Stimulated activated memory B cell treated with anti-CD40 and anti-IgM and Interleukin-4, amounts not matched to agents 10 μg/mL and 1 μg/mL and 100 μg/mL, for 72 hours (primary cell): ENCODE measurements around the gene PARVB.

Experiments
- ATAC-seq: fragments of 150-1000 bp; cut with Tn5 transposase; 2 replicates; pipeline ENCODE4 v1.10.0; 2021
- H3K27ac Mint-ChIP-seq: one replicate; pipeline ENCODE4 v1.8.0; 2022; ENCODE audit warnings: mild to moderate bottlenecking, mixed read lengths
- H3K27me3 Mint-ChIP-seq: one replicate; pipeline ENCODE4 v1.8.0; 2022; ENCODE audit warnings: mixed read lengths
- H3K36me3 Mint-ChIP-seq: one replicate; pipeline ENCODE4 v1.8.0; 2022; ENCODE audit warnings: mixed read lengths
- H3K4me1 Mint-ChIP-seq: one replicate; pipeline ENCODE4 v1.8.0; 2022; ENCODE audit warnings: mixed read lengths
- H3K4me3 Mint-ChIP-seq: one replicate; pipeline ENCODE4 v1.8.0; 2022; ENCODE audit warnings: mild to moderate bottlenecking, moderate library complexity, mixed read lengths
- H3K9me3 Mint-ChIP-seq: one replicate; pipeline ENCODE4 v1.8.0; 2022; ENCODE audit warnings: mixed read lengths

Gene PARVB

DNA sequence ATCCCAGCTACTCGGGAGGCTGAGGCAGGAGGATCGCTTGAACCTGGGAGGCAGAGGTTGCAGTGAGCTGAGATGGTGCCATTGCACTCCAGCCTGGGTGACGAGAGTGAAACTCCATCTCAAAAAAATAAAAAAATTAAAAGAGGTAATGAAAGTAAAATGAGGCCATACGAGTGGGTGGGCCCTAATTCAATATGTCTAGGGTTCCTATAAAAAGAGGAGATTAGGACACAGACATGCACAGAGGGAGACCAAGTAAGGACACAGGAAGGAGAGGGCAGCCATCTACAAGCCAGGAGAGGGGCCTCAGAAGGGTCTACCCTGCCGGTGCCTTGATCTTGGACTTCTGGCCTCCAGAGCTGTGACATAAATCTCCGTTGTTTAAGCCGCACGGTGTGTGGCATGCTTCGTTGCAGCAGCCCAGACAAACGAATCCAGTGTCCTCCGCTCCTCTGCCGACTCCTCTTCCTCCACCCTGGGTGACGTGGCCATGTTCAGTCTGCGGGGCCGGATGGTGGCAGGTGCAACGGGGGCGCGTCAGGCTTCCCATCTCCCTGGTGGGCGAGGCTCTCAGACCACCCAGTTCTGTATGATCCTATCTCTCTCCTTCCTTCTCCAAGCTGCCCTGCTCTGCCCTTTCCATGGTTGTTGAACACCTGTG, 105.0 kb downstream of the PARVB start:
- Mint-ChIP-seq H3K27me3 (no peaks in the 10 kb centered on the region), H3K36me3 (peaks cover 80% of the 10 kb centered on the region), H3K27ac (no peak overlapping the region), H3K9me3 (peaks cover 12% of the 10 kb centered on the region), H3K4me1 (peaks cover 7% of the 10 kb centered on the region), H3K4me3 (no peak overlapping the region)
- ATAC-seq: no peak

DNA sequence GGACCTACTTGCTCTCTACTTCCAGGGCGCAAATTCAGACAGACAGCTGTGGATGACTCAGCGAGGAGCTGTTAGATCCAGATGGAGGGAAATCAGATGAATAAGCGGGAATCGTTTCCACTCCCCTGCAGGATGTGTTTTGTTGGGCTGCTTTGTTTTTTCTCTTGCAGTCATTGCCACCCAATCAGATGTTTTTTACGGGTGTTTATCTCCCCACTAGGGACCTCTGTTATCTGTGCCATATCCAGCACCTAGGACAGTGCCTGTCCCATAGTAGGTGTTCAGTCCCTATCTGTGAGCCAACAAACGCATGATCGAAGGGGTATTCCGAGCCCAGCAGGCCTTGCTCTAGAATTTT, 105.5 kb downstream of the PARVB start:
- Mint-ChIP-seq H3K27ac (no peak overlapping the region), H3K4me3 (no peak overlapping the region), H3K36me3 (peaks cover 83% of the 10 kb centered on the region), H3K27me3 (no peaks in the 10 kb centered on the region), H3K4me1 (peaks cover 7% of the 10 kb centered on the region), H3K9me3 (peaks cover 12% of the 10 kb centered on the region)
- no peak for ATAC-seq

DNA sequence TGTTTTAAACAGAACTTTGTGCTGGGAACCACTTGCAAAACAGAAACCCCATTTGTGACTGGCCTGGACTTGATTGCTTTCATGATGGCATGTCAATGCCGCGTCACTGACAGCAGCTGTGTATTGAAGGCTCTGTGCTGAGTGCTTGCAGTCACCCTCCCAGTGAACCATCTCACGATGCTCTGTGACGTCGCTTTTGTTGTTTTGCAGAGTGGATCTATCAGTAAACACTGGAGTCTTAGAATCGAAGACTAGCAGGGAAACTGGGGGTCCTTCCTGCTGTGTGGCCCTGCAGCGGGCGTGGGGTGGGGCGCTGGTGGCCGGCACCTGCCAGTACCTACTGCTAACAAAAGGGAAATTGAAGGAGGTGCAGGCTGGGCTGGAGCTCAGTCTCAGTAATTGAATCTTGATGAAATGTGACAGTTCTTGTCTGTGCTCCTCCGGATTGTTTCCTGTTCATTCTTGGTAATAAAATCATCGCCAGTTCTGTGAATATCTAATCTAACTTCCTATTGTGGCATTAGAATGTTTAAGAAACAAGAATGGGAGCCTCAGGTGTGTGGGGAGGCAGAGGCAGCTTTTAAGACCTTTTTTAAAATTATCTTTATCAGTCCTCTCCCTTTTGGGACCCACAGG, 106.1 kb downstream of the PARVB start:
- Mint-ChIP-seq H3K9me3 (peaks cover 10% of the 10 kb centered on the region), H3K27me3 (no peaks in the 10 kb centered on the region), H3K4me1 (peaks cover 7% of the 10 kb centered on the region), H3K4me3 (no peak overlapping the region), H3K27ac (no peak overlapping the region), H3K36me3 (peaks cover 83% of the 10 kb centered on the region)
- no peak for ATAC-seq

DNA sequence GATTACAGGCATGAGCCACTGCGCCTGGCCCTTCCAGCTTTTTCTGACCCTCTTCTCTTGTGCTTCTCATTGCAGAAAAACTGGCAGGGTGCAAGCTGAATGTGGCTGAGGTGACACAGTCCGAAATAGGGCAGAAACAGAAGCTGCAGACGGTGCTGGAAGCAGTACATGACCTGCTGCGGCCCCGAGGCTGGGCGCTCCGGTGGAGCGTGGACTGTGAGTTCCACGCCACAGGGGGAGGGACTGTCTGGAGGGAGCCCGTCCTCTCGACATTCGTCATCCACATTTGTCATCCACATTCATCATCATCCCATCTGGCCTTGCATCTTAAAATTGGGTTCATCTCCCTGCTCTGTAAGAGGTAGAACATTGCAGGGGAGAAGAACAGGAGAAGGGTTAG, 107.3 kb downstream of the PARVB start:
- no peaks in the 10 kb centered on the region for H3K27me3 Mint-ChIP-seq
- H3K9me3 Mint-ChIP-seq: peaks cover 7% of the 10 kb centered on the region
- no peak overlapping the region for H3K27ac Mint-ChIP-seq
- ATAC-seq: no peak
- H3K36me3 Mint-ChIP-seq: peaks cover 83% of the 10 kb centered on the region
- H3K4me3 Mint-ChIP-seq: no peak overlapping the region
- H3K4me1 Mint-ChIP-seq: peaks cover 7% of the 10 kb centered on the region

DNA sequence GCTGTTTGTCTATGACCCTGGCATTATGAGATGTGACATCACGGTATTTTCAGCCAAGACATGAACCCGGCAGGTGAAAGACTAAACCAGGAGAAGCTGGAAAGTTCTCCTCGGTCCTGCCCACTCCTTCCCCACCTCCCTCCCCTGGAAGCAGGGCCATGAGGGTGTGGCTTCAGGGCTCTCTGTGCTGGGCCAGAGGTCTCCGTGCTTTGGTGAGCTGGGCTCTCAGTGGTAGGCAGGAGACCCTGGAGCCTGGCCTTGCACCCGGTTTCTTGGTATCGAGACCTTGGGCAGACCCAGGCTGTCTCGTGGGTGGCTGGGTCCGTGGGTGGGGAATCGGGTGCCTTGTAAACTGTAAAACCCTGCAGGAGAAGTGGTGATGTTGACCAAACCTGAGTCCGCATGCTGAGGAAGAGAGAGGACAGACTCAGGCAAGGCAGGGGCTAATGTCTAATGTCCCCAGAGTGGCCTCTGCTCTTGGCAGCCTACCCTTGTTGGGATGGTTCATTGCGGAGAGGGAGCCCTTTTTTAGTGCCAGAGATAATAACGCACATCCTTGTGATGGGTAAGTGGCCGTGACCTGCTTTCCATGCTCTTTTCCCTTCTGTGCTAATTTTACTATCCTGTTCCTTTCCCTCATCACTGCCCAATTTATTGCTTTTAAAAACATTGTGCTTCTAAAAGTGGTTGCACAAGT, 108.0 kb downstream of the PARVB start:
- Mint-ChIP-seq H3K4me1 (peaks cover 6% of the 10 kb centered on the region), H3K36me3 (peaks cover 83% of the 10 kb centered on the region)

DNA sequence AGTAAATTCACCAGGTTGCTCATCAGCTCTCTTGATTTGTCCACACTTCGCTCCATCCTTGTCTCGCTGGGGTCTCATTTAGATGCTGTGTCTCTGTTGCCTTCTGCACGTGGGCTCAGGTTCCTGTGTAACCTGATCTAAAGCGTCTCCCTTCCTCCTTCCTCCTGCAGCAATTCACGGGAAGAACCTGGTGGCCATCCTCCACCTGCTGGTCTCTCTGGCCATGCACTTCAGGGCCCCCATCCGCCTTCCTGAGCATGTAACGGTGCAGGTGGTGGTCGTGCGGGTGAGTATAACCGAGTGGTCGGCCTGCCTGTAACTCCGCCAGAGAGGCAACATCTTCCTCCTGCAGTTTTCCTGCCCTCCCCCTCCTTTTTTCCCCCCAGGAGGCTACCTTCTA, 108.6 kb downstream of the PARVB start:
- no peaks in the 10 kb centered on the region for H3K27me3 Mint-ChIP-seq
- peaks cover 83% of the 10 kb centered on the region for H3K36me3 Mint-ChIP-seq
- H3K4me1 Mint-ChIP-seq: peaks cover under 1% of the 10 kb centered on the region
- H3K4me3 Mint-ChIP-seq: no peak overlapping the region
- no peak for ATAC-seq
- peaks cover 12% of the 10 kb centered on the region for H3K9me3 Mint-ChIP-seq
- H3K27ac Mint-ChIP-seq: no peak overlapping the region

More for the DNA sequence above, 108.0 kb downstream of the PARVB start:
- Mint-ChIP-seq H3K27me3 (no peaks in the 10 kb centered on the region), H3K4me3 (no peak overlapping the region), H3K27ac (no peak overlapping the region), H3K9me3 (peaks cover 10% of the 10 kb centered on the region)
- ATAC-seq: no peak

DNA sequence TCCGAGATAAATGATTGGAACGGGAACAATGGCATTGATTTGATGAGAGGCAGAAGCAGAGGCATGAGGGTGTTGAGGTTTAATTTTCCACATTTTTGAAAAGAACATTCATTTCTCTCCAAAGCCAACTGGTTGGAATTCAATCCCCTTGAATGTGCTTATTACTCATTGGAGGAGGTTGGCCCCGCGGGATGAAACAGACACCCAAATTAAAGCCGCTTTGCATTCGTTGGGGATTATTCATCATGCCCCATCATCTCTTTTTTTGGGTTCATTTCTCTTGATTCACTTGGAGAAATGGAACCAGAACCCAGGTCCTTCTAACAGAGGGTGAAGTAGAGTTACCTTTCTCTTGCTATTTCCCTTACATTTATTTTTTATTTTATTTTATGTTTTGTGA, 109.1 kb downstream of the PARVB start:
- peaks cover 14% of the 10 kb centered on the region for H3K9me3 Mint-ChIP-seq
- no peak for ATAC-seq
- H3K4me1 Mint-ChIP-seq: no peaks in the 10 kb centered on the region
- peaks cover 87% of the 10 kb centered on the region for H3K36me3 Mint-ChIP-seq
- no peak overlapping the region for H3K27ac Mint-ChIP-seq
- H3K27me3 Mint-ChIP-seq: no peaks in the 10 kb centered on the region
- no peak overlapping the region for H3K4me3 Mint-ChIP-seq

DNA sequence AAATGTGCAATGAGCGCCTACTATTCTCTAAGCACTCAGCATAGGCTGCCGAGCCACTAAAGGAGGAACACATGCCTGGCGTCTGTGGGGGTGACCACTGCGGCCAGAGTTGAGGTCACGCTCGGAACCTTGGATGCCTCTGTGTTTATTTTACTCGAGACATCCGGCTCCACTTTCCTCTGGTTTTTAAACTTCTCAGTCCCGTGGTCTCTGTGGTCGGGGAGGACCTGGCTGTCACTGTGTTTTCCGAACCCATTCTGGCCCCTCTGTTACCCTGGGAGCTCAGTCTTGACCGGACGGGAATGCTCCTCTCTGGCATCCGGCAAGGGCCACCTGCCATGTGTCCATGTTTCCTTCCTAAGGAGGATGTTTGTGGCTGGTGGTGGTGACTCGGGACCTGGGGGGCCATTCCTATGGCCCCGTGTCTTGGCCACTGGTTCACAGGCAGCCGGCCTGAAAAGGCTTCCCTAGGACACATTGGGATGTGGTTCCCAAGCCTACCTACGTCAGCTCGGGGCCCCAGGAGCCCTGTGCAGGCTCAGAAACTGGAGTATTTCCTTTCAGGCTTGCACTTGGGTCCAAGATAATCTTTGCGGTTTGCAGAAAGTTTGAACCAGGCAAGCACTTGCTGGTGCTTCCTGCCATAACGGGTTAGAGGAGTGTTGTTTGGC, 109.9 kb downstream of the PARVB start:
- no peak overlapping the region for H3K27ac Mint-ChIP-seq
- peaks cover 95% of the 10 kb centered on the region for H3K36me3 Mint-ChIP-seq

DNA sequence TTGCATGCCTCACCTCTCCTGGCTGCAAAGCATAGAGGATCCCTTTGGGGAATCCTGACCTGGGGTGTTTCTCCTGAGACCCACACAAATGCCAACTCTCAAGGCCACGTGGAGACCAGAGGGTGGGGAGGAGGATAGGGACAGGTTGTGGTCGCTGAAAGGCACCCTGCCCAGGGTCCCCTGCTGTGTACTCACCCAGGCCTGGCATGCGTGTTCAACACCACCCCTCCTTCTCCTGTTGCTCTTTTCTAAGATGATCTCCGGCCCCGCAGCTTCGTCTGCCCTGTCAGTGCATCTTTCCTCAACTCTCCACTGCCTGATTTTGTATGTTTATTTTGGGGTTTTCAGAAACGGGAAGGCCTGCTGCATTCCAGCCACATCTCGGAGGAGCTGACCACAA, 112.0 kb downstream of the PARVB start:
- H3K4me3 Mint-ChIP-seq: no peak overlapping the region
- no peaks in the 10 kb centered on the region for H3K4me1 Mint-ChIP-seq
- no peak for ATAC-seq
- H3K27ac Mint-ChIP-seq: no peak overlapping the region
- no peaks in the 10 kb centered on the region for H3K27me3 Mint-ChIP-seq
- H3K9me3 Mint-ChIP-seq: peaks cover 14% of the 10 kb centered on the region
- peaks cover 94% of the 10 kb centered on the region for H3K36me3 Mint-ChIP-seq

More for the DNA sequence above, 109.9 kb downstream of the PARVB start:
- Mint-ChIP-seq H3K9me3 (peaks cover 14% of the 10 kb centered on the region), H3K4me1 (no peaks in the 10 kb centered on the region), H3K27me3 (no peaks in the 10 kb centered on the region), H3K4me3 (no peak overlapping the region)
- no peak for ATAC-seq

DNA sequence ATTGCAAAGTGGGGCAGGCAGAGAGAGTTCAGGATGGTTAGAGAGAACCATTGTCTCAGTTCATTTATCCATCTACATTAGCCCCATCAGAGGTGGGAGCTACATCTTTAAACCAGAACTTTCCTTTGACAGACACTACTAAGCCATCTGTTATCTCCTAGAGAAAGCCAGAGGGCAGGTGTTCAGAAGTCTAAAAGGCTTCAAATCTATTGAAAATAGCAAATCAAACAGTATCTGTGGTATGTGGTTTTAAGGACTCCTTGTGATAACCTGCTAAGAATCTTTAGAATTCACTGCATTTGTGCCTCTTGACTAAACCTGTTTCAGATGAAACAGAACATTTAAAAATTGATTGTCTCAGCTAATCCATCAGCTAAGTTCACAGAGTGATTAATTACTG, 112.7 kb downstream of the PARVB start:
- peaks cover 14% of the 10 kb centered on the region for H3K9me3 Mint-ChIP-seq
- no peak for ATAC-seq
- no peaks in the 10 kb centered on the region for H3K27me3 Mint-ChIP-seq
- H3K4me3 Mint-ChIP-seq: no peak overlapping the region
- H3K36me3 Mint-ChIP-seq: peaks cover 94% of the 10 kb centered on the region
- no peak overlapping the region for H3K27ac Mint-ChIP-seq
- H3K4me1 Mint-ChIP-seq: no peaks in the 10 kb centered on the region

DNA sequence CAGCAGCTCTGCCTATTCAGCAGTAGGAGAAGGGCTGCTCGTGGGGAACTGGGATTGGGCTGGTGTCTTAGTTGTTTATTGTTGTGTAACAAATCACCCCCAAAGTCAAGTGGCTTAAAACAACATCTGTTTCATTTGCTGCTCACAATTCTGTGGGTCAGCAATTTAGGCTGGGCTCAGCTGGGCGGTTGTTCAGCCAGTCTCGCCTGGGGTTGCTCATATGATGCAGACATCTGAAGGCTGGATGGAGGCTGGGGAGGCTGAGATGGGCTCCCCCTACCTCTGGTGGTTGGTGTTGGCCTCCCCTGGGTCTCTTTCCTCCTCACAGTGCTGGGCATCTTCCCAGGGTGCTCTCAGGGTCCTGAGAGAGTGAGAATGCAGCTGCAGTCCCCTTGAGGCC, 113.3 kb downstream of the PARVB start:
- peaks cover 91% of the 10 kb centered on the region for H3K36me3 Mint-ChIP-seq
- no peak overlapping the region for H3K4me3 Mint-ChIP-seq
- H3K27me3 Mint-ChIP-seq: no peaks in the 10 kb centered on the region
- H3K9me3 Mint-ChIP-seq: peaks cover 14% of the 10 kb centered on the region
- no peak for ATAC-seq
- no peaks in the 10 kb centered on the region for H3K4me1 Mint-ChIP-seq
- H3K27ac Mint-ChIP-seq: no peak overlapping the region

DNA sequence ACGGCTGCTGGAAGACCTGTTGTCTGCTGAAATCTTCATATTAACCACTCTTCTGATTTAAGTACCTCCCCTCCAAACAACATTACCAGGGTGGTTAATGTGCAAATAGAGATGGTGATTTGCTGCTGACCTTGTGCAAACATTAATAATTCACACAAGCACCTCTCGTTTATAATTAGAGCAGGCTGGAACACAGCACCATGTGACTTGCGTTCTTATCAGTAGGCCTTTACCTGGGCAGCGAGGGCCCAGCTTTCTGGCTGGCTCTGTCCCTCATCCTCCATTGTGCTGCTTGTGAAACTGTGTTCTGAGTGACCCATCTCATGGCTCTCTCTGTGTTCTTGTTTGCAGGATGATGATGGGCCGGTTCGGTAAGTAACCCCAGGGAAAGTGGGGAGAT, 115.7 kb downstream of the PARVB start:
- Mint-ChIP-seq H3K4me1 (no peaks in the 10 kb centered on the region), H3K36me3 (peaks cover 85% of the 10 kb centered on the region), H3K9me3 (peaks cover 14% of the 10 kb centered on the region), H3K4me3 (no peak overlapping the region), H3K27ac (no peak overlapping the region), H3K27me3 (no peaks in the 10 kb centered on the region)
- ATAC-seq: no peak

DNA sequence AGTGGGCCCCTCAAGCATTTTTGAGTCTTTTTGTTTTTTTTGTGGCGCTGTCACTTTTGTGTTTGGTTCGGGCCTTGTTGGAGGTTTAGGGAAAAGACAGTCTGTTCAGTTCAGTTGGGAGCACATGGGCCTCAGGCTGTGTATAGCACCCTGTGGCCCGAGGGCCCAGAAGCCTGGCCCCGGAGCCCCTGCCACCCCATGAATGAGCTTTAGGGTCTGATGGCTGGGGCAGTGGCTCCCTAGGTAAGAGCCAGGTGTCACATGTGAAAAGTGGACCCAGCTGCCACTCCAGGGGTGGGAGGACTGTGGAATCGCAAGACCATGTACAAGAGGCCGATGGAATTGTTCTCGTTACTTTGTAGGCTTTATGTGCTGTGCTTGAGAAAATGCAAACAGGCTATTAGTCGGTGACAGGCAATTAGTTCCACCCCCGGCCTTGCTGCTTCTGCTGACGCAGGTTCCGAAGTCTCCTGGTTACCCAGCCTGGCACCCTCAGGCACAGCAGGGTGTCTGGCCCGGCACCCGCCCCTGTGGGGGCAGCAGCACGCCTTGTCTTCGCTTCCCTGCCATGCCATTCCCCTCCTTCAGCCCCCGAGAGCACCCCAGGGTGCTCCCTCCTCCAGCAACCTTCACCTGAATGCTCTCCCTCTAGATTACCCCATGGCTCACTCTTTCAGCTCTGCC, 118.5 kb downstream of the PARVB start:
- Mint-ChIP-seq H3K9me3 (peaks cover 3% of the 10 kb centered on the region), H3K27ac (peak overlapping the region; percentile 54), H3K36me3 (peaks cover 74% of the 10 kb centered on the region)

DNA sequence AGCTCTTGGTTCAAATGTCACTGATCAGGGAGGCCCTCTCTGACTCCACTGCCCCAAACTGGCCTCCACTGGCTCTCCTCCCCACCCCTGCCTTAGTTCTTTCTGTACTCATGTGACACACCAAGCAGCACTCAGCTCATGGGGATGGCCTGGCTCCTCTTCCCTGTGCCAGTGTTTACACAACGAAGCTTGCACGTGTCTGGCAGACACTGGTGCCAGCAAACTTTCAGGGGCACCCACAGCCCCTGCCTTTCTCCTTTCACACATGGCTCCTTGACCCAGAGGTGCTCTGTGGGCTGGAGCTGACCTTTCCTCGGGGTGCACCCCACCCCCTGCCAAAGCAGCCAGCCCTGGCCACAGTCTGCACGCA, 119.0 kb downstream of the PARVB start:
- H3K4me3 Mint-ChIP-seq: peak overlapping the region; percentile 48
- H3K4me1 Mint-ChIP-seq: peaks cover 12% of the 10 kb centered on the region
- no peaks in the 10 kb centered on the region for H3K27me3 Mint-ChIP-seq
- ATAC-seq: no peak
- H3K27ac Mint-ChIP-seq: peak overlapping the region; percentile 54
- H3K36me3 Mint-ChIP-seq: peaks cover 74% of the 10 kb centered on the region
- H3K9me3 Mint-ChIP-seq: no peaks in the 10 kb centered on the region

More for the DNA sequence above, 118.5 kb downstream of the PARVB start:
- peaks cover 12% of the 10 kb centered on the region for H3K4me1 Mint-ChIP-seq
- H3K27me3 Mint-ChIP-seq: no peaks in the 10 kb centered on the region
- no peak for ATAC-seq
- peak overlapping the region; percentile 48 for H3K4me3 Mint-ChIP-seq

DNA sequence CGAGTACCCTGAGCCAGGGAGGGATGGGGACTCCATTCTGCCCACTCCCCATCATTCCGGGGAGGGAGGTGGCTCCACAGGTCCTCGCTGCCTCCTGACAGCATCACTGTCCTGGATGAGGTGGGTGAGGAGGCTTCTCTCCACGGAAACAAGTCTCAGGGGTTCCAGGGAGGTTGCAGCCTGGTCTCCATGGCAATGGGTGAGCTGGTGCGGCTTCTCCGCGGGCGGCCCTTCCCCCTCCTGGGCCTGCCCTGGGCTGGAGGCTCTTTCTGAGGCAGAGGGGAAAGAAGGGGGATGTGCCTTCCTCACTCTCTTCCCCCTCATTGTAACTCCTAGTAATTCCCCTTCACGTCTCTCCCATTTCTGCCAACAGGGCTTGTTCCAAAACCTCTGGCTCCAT, 119.5 kb downstream of the PARVB start:
- H3K27ac Mint-ChIP-seq: no peak overlapping the region
- peaks cover 12% of the 10 kb centered on the region for H3K4me1 Mint-ChIP-seq
- H3K9me3 Mint-ChIP-seq: no peaks in the 10 kb centered on the region
- no peak for ATAC-seq
- no peaks in the 10 kb centered on the region for H3K27me3 Mint-ChIP-seq
- peaks cover 74% of the 10 kb centered on the region for H3K36me3 Mint-ChIP-seq
- H3K4me3 Mint-ChIP-seq: no peak overlapping the region
